ENCODE results near the gene EPHX1.

EPHX1 gene

GRCh38 chr1:225871359-225872074, 61.6 kb downstream of the EPHX1 start:
- no peak for TF ChIP-seq FOXP2 (optimal IDR thresholded peaks at IDR 0.05; ENCODE audit: borderline replicate concordance, extremely low read depth, extremely low read length, insufficient read depth)
- no peak for TF ChIP-seq TAF1 (IDR thresholded peaks at IDR 0.05; ENCODE audit: borderline replicate concordance, insufficient read depth, low read length)
- TF ChIP-seq, protein P1, sequence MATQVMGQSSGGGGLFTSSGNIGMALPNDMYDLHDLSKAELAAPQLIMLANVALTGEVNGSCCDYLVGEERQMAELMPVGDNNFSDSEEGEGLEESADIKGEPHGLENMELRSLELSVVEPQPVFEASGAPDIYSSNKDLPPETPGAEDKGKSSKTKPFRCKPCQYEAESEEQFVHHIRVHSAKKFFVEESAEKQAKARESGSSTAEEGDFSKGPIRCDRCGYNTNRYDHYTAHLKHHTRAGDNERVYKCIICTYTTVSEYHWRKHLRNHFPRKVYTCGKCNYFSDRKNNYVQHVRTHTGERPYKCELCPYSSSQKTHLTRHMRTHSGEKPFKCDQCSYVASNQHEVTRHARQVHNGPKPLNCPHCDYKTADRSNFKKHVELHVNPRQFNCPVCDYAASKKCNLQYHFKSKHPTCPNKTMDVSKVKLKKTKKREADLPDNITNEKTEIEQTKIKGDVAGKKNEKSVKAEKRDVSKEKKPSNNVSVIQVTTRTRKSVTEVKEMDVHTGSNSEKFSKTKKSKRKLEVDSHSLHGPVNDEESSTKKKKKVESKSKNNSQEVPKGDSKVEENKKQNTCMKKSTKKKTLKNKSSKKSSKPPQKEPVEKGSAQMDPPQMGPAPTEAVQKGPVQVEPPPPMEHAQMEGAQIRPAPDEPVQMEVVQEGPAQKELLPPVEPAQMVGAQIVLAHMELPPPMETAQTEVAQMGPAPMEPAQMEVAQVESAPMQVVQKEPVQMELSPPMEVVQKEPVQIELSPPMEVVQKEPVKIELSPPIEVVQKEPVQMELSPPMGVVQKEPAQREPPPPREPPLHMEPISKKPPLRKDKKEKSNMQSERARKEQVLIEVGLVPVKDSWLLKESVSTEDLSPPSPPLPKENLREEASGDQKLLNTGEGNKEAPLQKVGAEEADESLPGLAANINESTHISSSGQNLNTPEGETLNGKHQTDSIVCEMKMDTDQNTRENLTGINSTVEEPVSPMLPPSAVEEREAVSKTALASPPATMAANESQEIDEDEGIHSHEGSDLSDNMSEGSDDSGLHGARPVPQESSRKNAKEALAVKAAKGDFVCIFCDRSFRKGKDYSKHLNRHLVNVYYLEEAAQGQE (IDR thresholded peaks at IDR 0.05; ENCODE audit: insufficient read depth in 1 of 2, low read depth in 2 of 2, low read length in 2 of 2), result no peak
- TF ChIP-seq POLR2AphosphoS5 (IDR thresholded peaks at IDR 0.05; ENCODE audit: low read depth, low read length), result no peak
- TF ChIP-seq SIN3A (IDR thresholded peaks at IDR 0.05; ENCODE audit: borderline replicate concordance, insufficient read depth, low read length), result no peak

- TF ChIP-seq, protein P1 (IDR thresholded peaks at IDR 0.05; ENCODE audit: insufficient read depth in 1 of 2, low read depth in 2 of 2, low read length in 2 of 2), result no peak
- TF ChIP-seq POLR2AphosphoS5 (IDR thresholded peaks at IDR 0.05; ENCODE audit: low read depth, low read length) (no peak), TAF1 (IDR thresholded peaks at IDR 0.05; ENCODE audit: borderline replicate concordance, insufficient read depth, low read length) (no peak)
These were observed 62.1 kb downstream of the EPHX1 start for GRCh38 chr1:225872075-225872430.

- TF ChIP-seq, protein P1 (IDR thresholded peaks at IDR 0.05; ENCODE audit: insufficient read depth in 1 of 2, low read depth in 2 of 2, low read length in 2 of 2), result no peak
- TF ChIP-seq SIN3A (IDR thresholded peaks at IDR 0.05; ENCODE audit: borderline replicate concordance, insufficient read depth, low read length), result no peak
- TF ChIP-seq FOXP2 (optimal IDR thresholded peaks at IDR 0.05; ENCODE audit: borderline replicate concordance, extremely low read depth, extremely low read length, insufficient read depth), result no peak
- TF ChIP-seq TAF1 (IDR thresholded peaks at IDR 0.05; ENCODE audit: borderline replicate concordance, insufficient read depth, low read length), result no peak
- no peak for TF ChIP-seq POLR2AphosphoS5 (IDR thresholded peaks at IDR 0.05; ENCODE audit: low read depth, low read length)
These were observed 63.4 kb downstream of the EPHX1 start for GRCh38 chr1:225873281-225873850.

DNA sequence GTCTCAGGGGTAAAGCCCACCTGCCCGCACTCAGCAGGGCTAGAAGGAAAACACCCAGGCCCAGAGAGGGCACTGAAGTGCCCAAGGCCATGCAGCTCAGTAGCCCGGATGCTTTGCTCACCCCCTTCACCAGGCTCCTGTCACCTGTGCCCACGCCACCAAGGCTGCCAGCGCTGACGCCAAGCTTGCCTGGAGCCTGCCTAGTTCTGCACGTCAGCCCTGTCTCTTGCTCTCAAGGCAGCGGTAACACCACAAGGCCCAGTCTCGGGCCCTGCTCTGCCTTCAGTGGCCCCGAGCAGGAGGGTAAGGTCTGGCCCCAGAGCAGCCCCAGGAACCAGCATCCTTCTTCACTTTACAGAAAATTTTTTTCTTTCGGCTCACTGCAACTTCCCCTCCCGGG, 64.5 kb downstream of the EPHX1 start:
- TF ChIP-seq SIN3A (IDR thresholded peaks at IDR 0.05; ENCODE audit: borderline replicate concordance, insufficient read depth, low read length) (no peak), FOXP2 (optimal IDR thresholded peaks at IDR 0.05; ENCODE audit: borderline replicate concordance, extremely low read depth, extremely low read length, insufficient read depth) (no peak), TAF1 (IDR thresholded peaks at IDR 0.05; ENCODE audit: borderline replicate concordance, insufficient read depth, low read length) (no peak), POLR2AphosphoS5 (IDR thresholded peaks at IDR 0.05; ENCODE audit: low read depth, low read length) (no peak)
- TF ChIP-seq, protein P1 (IDR thresholded peaks at IDR 0.05; ENCODE audit: insufficient read depth in 1 of 2, low read depth in 2 of 2, low read length in 2 of 2), result no peak
